Activated naive CD8-positive, alpha-beta T cell treated with anti-CD3 and anti-CD28 coated beads, Interleukin-2, amount 50 U/mL, for 24 hours (primary cell): ENCODE data around the gene IL17RD.

ENCODE experiments used
- ATAC-seq: fragments of 150-1000 bp; cut with Tn5 transposase; one replicate; pipeline ENCODE4 v1.10.0; 2021
- DNase-seq: peaks from one replicate; pipeline ENCODE4 v3.0.0; 2021
- H3K27ac Mint-ChIP-seq: one replicate; pipeline ENCODE4 v1.8.0; 2021; ENCODE audit warnings: mild to moderate bottlenecking, mixed read lengths
- H3K27me3 Mint-ChIP-seq: one replicate; pipeline ENCODE4 v1.8.0; 2021; ENCODE audit warnings: mixed read lengths
- H3K36me3 Mint-ChIP-seq: one replicate; pipeline ENCODE4 v1.8.0; 2021; ENCODE audit warnings: low read depth, mixed read lengths
- H3K4me1 Mint-ChIP-seq: one replicate; pipeline ENCODE4 v1.8.0; 2021; ENCODE audit warnings: mixed read lengths
- H3K4me3 Mint-ChIP-seq: one replicate; pipeline ENCODE4 v1.8.0; 2021; ENCODE audit warnings: mild to moderate bottlenecking, moderate library complexity, mixed read lengths
- H3K9me3 Mint-ChIP-seq: one replicate; pipeline ENCODE4 v1.8.0; 2021; ENCODE audit warnings: mixed read lengths

The IL17RD gene

DNA sequence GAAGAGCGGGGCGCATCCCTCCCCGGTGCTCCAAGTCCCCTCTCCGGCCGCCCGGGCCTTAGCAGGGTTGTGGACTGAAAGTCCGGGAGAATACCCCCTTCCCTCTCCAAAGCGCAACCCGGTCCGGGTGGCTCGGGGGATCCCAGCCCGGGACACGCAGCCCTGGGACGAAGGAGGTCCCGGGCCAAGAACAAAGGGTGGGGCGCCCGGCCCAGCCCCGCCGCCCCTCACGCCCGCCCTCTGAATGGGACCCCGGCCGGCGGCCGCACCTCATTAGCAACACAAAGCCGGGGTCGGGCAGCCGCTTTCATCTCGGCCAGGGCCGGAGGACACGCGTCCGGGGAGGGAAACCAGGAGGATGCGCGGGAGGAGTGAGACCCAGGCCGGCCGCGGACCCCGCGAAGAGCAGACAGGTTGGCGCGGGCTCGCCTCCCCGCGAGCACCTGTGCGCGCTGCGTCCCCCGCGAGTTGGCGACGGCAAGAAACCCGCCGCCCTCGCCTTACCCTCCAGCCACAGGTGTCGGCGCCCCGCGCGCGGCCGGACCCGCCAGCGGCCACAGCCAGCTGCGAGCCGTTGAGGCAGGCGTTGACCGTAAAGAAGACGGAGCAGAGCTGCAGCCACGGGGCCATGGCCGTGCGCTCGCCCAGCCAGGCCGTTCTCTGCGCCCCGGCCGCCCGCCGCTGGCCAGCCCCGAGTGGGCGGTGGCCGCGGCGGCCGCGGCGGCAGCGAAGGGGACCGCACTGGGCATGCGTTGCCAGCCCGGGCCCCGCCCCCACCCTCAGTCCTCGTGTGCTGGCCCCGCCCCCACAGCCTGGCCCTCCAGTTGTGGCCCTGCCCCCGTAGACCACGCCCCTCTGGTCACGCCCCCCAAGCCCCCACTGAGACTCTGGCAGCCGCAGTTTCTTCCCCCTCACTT, at the start of gene IL17RD:
TSS of gene IL17RD (minus strand) at position 697 of the 917 bp plus-strand sequence. CDS start at position 630, 67 bp downstream.
- Mint-ChIP-seq H3K4me1 (peaks cover 8% of the 10 kb centered on the region), H3K36me3 (no peaks in the 10 kb centered on the region), H3K9me3 (no peaks in the 10 kb centered on the region), H3K4me3 (peak within 1 kb of the TSS; percentile 80), H3K27me3 (peaks cover 65% of the 10 kb centered on the region), H3K27ac (no peak within 1 kb of the TSS)
- ATAC-seq (peak; percentile 52), DNase-seq (peak; percentile 79)

DNA sequence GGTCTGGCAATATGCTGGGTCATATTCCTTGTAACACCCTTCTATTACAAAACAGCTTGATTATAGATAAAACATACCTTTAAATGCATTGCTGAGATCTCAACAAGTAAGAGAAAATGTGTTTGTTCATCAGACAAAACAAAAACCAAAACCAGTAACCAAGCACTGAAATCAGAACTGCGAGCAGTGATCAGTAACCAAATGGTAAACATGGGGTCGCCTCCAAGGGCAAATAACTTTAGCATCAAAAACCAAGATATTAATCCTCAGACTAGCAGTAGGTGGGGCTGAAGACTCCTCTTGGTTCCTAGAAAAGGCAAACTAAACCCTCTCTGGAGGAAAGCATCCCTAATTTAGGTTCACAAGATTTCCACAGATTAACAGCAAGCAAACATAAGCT, 41.3 kb upstream of the IL17RD start:
- H3K27ac Mint-ChIP-seq: no peak overlapping the region
- H3K27me3 Mint-ChIP-seq: no peaks in the 10 kb centered on the region
- no peaks in the 10 kb centered on the region for H3K9me3 Mint-ChIP-seq
- no peak overlapping the region for H3K4me3 Mint-ChIP-seq
- ATAC-seq: no peak
- H3K4me1 Mint-ChIP-seq: no peaks in the 10 kb centered on the region
- no peaks in the 10 kb centered on the region for H3K36me3 Mint-ChIP-seq
- DNase-seq: no peak

DNA sequence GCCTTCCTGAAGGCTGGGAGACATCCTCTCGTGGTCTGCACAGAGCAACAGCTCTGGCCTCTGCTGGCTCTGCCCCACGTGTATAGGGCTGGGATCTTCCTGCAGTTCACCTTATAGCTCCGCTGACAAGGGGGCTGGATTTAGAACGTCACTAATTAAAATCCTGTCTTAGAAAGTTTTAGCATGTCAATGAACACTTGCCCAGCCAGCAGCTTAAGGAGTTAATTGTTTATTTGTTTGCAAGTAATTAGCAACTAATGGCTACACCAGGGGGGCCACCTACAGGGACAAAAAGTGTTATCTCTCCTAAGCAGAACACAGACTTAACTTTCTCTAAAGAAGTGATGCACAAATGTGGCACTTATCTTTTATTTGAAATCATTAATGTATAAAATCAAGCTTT, 34.7 kb upstream of the IL17RD start, which contains the start of gene HESX1:
TSS of gene HESX1 (minus strand) at position 84 of the 403 bp plus-strand sequence. CDS start at position 24, 60 bp downstream.
- peaks cover 6% of the 10 kb centered on the region for H3K27me3 Mint-ChIP-seq
- H3K36me3 Mint-ChIP-seq: no peaks in the 10 kb centered on the region
- no peak for ATAC-seq
- DNase-seq: no peak
- H3K27ac Mint-ChIP-seq: no peak within 1 kb of the TSS
- H3K4me3 Mint-ChIP-seq: no peak within 1 kb of the TSS
- no peaks in the 10 kb centered on the region for H3K4me1 Mint-ChIP-seq
- H3K9me3 Mint-ChIP-seq: no peaks in the 10 kb centered on the region

DNA sequence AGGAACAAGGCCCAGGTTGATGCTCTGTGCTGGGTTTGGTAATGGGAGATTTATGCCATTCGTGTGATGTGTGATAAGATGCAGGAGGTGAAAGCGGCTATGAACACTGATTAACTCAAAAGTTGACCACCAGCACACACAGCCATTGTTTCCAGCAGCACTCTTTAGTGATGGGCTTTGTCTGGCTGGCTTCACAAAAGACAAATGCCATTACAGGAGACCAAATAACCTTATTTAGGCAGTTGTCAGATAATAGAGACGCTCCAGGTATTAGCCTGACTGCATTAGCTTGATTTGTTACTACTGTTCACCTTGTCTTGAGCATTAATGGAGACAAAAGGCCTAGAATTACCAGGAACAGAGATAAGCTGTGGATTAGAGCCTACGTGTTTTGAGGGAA, 29.5 kb upstream of the IL17RD start:
- H3K9me3 Mint-ChIP-seq: no peaks in the 10 kb centered on the region
- no peak for ATAC-seq
- H3K4me3 Mint-ChIP-seq: no peak overlapping the region
- H3K27ac Mint-ChIP-seq: no peak overlapping the region
- no peak for DNase-seq
- no peaks in the 10 kb centered on the region for H3K4me1 Mint-ChIP-seq
- H3K27me3 Mint-ChIP-seq: peaks cover 8% of the 10 kb centered on the region
- no peaks in the 10 kb centered on the region for H3K36me3 Mint-ChIP-seq

DNA sequence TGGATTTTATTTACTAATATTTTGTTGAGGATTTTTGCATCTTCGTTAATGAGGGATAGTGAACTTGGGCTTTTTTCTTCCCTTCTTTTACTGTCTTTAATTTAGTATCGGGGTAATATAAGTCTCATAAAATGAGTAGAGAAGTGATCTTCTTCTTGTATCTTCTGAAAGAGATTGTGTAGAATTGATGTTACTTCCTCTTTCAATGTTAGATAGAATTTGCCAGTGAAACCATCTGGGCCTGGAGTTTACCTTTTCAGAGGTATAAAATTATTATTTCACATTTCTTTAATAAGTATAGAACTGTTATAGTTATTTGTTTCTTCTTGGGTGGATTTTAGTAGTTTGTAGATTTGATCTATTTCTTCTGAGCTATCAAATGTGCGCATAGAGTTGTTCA, 26.9 kb upstream of the IL17RD start:
- no peak overlapping the region for H3K4me3 Mint-ChIP-seq
- H3K9me3 Mint-ChIP-seq: no peaks in the 10 kb centered on the region
- no peak overlapping the region for H3K27ac Mint-ChIP-seq
- no peaks in the 10 kb centered on the region for H3K4me1 Mint-ChIP-seq
- DNase-seq: no peak
- H3K27me3 Mint-ChIP-seq: peaks cover 8% of the 10 kb centered on the region
- ATAC-seq: no peak
- H3K36me3 Mint-ChIP-seq: no peaks in the 10 kb centered on the region

DNA sequence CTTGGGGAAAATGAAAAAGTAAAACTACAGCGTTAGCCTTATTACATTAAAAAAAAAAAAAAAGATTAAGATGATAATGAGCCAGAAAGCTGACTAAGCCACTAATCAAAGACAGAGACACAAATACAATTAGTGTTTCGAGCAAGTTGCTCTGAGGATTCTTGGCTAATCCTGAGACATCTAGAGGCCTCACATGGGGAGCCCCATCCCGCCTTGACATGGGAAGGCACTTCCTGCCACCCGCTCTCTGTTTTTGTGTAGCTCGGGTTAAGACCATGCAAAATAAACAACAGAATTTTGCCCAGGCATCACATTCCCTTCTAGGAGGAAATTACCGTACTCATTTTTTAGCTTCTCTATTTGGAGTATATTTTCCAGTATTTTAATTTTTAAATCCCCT, 19.4 kb upstream of the IL17RD start:
- Mint-ChIP-seq H3K4me3 (no peak overlapping the region), H3K4me1 (no peaks in the 10 kb centered on the region), H3K27me3 (no peaks in the 10 kb centered on the region), H3K36me3 (no peaks in the 10 kb centered on the region), H3K9me3 (no peaks in the 10 kb centered on the region), H3K27ac (no peak overlapping the region)
- no peak for DNase-seq
- no peak for ATAC-seq

DNA sequence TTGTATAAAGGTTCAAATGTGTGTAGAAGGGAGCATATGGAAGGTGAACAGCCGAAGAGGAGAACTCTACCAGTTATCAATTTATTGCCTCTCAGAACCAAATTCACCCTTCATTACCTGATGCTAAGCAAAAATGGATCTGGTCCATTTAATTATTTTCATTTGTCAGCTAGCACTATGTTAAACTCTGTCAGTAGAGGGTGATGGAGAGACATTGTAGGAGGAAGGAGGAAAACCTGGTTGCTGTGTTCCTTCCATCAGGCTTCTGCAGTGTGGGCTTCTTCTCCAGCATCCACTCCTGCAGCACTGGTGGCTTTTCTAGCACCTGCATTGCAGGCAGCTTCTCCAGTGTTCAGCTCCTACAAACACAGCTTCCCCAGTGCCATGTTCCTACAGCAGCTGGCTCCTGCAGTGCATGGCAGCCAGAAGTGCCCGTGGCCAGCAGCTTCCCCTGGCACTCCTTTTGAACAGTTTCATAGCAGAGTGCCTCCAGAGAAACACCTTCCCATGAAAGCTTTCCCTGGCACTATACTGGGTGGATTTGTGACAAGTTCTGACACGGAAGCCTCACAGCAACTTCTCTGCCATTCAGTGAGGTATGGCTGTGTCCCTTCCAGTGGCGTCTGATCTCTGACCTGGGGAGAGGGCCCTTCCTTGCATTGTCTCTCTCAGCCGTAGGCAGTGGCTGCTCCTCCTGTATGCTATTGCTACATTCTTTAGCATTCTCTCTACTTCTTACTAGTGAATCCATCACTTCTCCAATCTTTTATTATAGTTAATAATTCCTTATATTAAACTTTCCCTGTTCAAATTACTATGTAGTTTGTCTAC, 14.6 kb upstream of the IL17RD start:
- H3K36me3 Mint-ChIP-seq: no peaks in the 10 kb centered on the region
- no peaks in the 10 kb centered on the region for H3K9me3 Mint-ChIP-seq
- H3K4me1 Mint-ChIP-seq: no peaks in the 10 kb centered on the region
- no peak overlapping the region for H3K4me3 Mint-ChIP-seq
- H3K27me3 Mint-ChIP-seq: peaks cover 4% of the 10 kb centered on the region
- H3K27ac Mint-ChIP-seq: no peak overlapping the region
- ATAC-seq: no peak
- DNase-seq: no peak

DNA sequence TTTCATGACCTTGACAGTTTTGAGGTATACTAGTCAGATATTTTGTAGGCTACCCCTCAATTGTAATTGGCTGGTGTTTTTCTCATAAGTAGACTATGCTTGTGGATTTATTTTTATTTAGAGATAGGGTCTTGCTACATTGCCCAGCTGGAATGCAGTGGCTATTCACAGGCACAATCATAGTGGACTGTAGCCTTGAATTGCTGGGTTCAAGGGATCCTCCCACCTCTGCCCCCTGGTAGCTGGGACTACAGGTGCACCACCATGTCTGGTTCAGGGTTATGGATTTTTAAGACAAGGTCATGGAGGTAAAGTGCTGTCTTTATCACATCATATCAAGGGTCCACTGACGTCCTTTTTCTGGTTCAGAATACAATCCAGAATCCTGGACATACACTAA, 10.9 kb upstream of the IL17RD start:
- Mint-ChIP-seq H3K27me3 (peaks cover 11% of the 10 kb centered on the region), H3K27ac (no peak overlapping the region), H3K4me1 (no peaks in the 10 kb centered on the region), H3K4me3 (no peak overlapping the region), H3K9me3 (no peaks in the 10 kb centered on the region), H3K36me3 (no peaks in the 10 kb centered on the region)
- no peak for ATAC-seq
- DNase-seq: no peak

DNA sequence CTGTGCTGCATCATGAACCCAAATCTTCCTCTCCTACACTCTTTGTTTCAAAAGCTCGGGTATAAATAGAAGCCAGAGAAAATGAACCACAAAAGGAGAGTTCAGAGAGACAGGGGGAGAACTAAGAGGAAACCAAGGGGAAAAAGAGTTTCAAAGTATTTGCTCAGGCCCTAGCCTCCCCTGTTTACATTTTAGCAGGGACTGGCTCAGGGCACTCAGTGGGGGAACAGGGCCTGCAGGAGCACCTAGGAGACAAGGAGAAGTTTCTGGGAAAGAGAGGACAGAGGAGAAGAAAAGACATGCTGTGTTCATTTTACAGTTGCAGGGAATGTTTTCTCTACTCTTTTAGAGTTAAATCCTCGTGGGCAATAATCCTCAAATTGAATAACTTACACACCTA, 8.5 kb upstream of the IL17RD start:
- H3K27me3 Mint-ChIP-seq: peaks cover 24% of the 10 kb centered on the region
- H3K4me3 Mint-ChIP-seq: no peak overlapping the region
- no peak for ATAC-seq
- H3K36me3 Mint-ChIP-seq: no peaks in the 10 kb centered on the region
- DNase-seq: no peak
- peaks cover 4% of the 10 kb centered on the region for H3K4me1 Mint-ChIP-seq
- H3K9me3 Mint-ChIP-seq: no peaks in the 10 kb centered on the region
- no peak overlapping the region for H3K27ac Mint-ChIP-seq

DNA sequence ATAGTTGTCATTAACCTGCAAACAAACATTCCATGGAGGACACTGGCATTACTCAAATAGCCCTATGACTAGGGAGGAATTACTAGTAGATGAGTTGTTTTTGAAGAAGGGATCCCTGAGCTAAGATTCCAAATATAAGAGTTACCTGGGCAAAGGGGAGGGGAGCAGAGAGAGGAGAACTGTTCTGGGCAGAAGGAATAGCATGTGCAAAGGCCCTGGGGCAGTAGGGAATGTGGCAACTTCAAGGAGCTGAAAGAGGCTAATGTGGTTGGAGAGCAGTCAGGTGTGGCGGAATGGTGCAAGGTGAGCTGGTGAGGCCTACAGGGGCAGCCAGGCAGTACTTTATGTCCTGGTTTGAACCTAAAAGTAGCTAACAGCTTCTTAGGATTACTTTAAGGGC, 5.8 kb upstream of the IL17RD start:
- ATAC-seq (no peak), DNase-seq (no peak)
- Mint-ChIP-seq H3K4me3 (no peak overlapping the region), H3K27ac (no peak overlapping the region), H3K9me3 (no peaks in the 10 kb centered on the region), H3K36me3 (no peaks in the 10 kb centered on the region), H3K4me1 (peaks cover 4% of the 10 kb centered on the region), H3K27me3 (peaks cover 45% of the 10 kb centered on the region)

DNA sequence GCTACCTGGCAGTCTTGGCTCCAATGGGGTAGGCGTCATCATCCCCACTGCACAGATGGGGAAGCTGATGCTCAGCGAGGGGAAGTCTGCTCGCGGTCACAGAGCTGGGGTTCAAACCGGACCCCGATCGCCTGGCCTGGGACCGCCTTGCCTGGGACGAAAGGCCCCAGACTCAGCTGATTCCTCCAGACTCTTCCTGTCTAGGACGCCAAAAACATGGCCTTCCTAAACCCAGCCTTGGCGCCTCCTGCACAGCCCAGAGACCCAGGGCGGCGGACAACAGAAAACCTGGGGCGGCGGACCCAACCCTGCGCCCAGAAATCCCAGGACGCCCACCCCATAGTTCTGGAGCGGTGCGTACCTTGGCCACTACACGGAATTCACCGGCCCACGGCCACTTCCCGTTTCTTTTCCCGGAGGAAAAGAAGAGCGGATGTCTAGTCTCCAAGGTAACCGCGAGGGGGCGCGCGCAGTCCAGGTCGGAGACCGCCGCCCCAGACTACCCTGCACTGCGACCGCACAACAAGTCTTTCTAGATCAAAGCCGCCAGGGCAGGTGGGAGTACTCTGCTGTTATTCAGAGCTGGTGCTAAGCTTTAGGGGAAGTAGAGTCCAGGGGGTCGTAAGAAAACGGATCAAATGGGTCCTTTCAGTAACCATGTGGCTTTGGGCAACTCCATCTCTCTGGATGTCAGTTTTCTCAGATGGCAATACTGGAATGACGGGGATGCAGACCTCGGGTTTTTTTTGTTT, 4.9 kb upstream of the IL17RD start:
- Mint-ChIP-seq H3K4me3 (peak overlapping the region; percentile 64), H3K36me3 (no peaks in the 10 kb centered on the region), H3K27ac (no peak overlapping the region), H3K4me1 (peaks cover 6% of the 10 kb centered on the region), H3K9me3 (no peaks in the 10 kb centered on the region), H3K27me3 (peaks cover 49% of the 10 kb centered on the region)
- ATAC-seq (peak; percentile 87), DNase-seq (peak; percentile 84)

DNA sequence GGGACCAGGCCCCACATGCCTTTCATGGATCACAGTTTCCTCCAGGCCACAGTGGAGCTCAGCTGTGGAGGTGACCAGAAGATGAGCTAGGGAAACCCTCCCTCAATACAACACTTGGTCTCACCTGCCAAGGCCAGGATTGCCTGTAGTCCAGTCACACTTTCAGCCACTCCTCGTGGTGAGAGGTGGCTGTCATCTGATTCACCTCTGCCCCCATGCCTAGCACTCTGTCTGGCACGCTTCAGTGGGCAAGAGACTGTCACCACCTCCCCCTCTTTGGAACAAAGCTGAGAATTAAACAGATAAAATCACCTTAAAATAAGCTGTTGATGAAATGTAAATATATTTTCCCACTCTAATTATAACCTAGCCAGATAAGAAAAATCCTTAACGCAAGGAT, 4.0 kb upstream of the IL17RD start:
- DNase-seq (no peak), ATAC-seq (no peak)
- peaks cover 52% of the 10 kb centered on the region for H3K27me3 Mint-ChIP-seq
- peaks cover 9% of the 10 kb centered on the region for H3K4me1 Mint-ChIP-seq
- H3K27ac Mint-ChIP-seq: no peak overlapping the region
- H3K4me3 Mint-ChIP-seq: peak overlapping the region; percentile 64
- no peaks in the 10 kb centered on the region for H3K9me3 Mint-ChIP-seq
- no peaks in the 10 kb centered on the region for H3K36me3 Mint-ChIP-seq

DNA sequence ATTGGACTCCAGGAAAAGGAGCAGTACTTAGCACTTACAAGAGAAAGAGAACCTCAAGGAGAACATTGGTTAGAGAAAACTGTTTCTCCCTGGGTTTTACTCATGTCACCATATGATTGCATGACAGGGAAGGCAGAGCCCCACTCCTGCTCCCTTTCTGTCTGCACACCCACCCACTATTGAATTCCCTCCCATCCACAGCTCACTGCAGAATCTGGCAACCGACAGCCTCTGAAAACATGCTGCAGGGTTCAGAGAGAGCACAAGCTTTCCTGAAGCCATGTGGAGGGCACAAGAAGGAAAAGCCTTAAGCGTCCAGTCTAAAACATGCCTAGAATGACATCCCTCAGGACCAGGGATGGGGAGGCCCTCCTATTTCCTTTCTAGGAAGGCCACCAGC, 3.0 kb upstream of the IL17RD start:
- Mint-ChIP-seq H3K27ac (no peak overlapping the region), H3K4me3 (no peak overlapping the region), H3K9me3 (no peaks in the 10 kb centered on the region), H3K36me3 (no peaks in the 10 kb centered on the region), H3K4me1 (peaks cover 10% of the 10 kb centered on the region), H3K27me3 (peaks cover 54% of the 10 kb centered on the region)
- ATAC-seq: no peak
- no peak for DNase-seq

DNA sequence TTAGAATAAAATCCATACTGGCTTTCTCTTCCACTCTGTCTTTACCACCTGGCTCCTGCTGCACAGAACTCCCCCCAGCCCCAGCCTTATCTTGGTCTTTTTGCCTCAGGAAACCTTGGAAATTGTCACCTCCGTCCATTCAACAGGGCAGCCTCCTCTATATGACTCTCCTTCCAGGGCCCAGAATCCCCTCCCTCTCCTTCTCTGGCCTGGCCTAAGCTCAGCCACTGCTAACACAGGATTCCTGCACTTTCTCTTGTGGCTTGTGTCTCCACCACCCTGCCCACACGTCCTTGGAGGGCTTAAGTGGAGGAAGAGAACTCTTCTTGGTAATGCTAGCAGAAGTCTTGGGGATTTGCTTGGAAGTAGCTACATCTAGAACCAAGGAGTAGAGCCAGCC, 1.5 kb upstream of the IL17RD start:
- no peak for ATAC-seq
- H3K9me3 Mint-ChIP-seq: no peaks in the 10 kb centered on the region
- no peak overlapping the region for H3K4me3 Mint-ChIP-seq
- peaks cover 10% of the 10 kb centered on the region for H3K4me1 Mint-ChIP-seq
- H3K36me3 Mint-ChIP-seq: no peaks in the 10 kb centered on the region
- H3K27ac Mint-ChIP-seq: no peak overlapping the region
- H3K27me3 Mint-ChIP-seq: peaks cover 62% of the 10 kb centered on the region
- no peak for DNase-seq
